HepG2 (cell line): ENCODE data around the gene PLXNA4. TPM values are rescaled to one million over a fixed set of nuclear protein-coding genes. Genes with fewer than 3 reads are reported as not detected.

ENCODE experiments used
- ATAC-seq: fragments of 200-7000 bp; cut with Tn5 transposase; 3 replicates; pipeline ENCODE4 v1.9.1; 2020; ENCODE audit warnings: mild to moderate bottlenecking, moderate library complexity
- BruUV-seq: library from RNA; stranded (reverse); fragments of 400-500 nt; replicated peaks from 2 replicates; lab custom pipeline; 2021; lab: Mats Ljungman, UMichigan
- CTCF ChIA-PET: fragments of 300-600 bp; formaldehyde crosslinking; extraction: SDS; loops from one replicate; lab custom pipeline; 2021; ENCODE audit warnings: low total read pairs, inconsistent platforms, low intra/inter-chr PET ratio; lab: Yijun Ruan, JAX
- POLR2A ChIA-PET: fragments of 350-600 bp; sonication (Branson Sonifier 250); formaldehyde crosslinking; loops from one replicate; lab custom pipeline; 2020; ENCODE audit warnings: antibody characterized with exemption, inconsistent platforms; lab: Yijun Ruan, JAX
- DNase-seq: peaks from one replicate; pipeline ENCODE4 v3.0.0-alpha.2; 2015; ENCODE audit warnings: low spot score
- FAIRE-seq: peaks from 3 replicates; lab custom pipeline; 2011; peaks lifted over from hg19 to GRCh38; lab: Jason Lieb, UNC
- H2AFZ ChIP-seq: one replicate; pipeline ENCODE4 v1.6.1; 2011; ENCODE audit warnings: low read length, inconsistent platforms
- H3K27ac ChIP-seq: fragments of 300-600 bp; 3 replicates; pipeline ENCODE4 v1.8.0; 2011; ENCODE audit warnings: mixed run types, mild to moderate bottlenecking, mixed read lengths, low read length, inconsistent platforms; ENCODE audit not compliant: insufficient read depth; ENCODE audit errors: extremely low read length
- H3K27me3 ChIP-seq, 2 experiments: fragments of 200-600 bp in 1 of 2; 2 replicates in 1 of 2; 3 replicates in 1 of 2; pipeline versions ENCODE4 v1.6.0 to v1.8.0; 2011; ENCODE audit warnings: low read length in 2 of 2, mild to moderate bottlenecking in 2 of 2, moderate library complexity in 2 of 2, inconsistent platforms in 1 of 2; ENCODE audit not compliant: insufficient read depth in 2 of 2, control insufficient read depth in 1 of 2
- H3K36me3 ChIP-seq, 2 experiments: fragments of 200-600 bp in 1 of 2; replicated peaks in 1 of 2; 2 replicates in 1 of 2; 3 replicates in 1 of 2; pipeline versions ENCODE4 v1.5.1 to v1.8.0; 2011; ENCODE audit warnings: low read length in 2 of 2, inconsistent platforms in 1 of 2; ENCODE audit not compliant: insufficient read depth in 2 of 2, control insufficient read depth in 1 of 2
- H3K4me1 ChIP-seq: 2 replicates; pipeline ENCODE4 v1.5.1; 2012; ENCODE audit warnings: low read length, inconsistent platforms; ENCODE audit not compliant: insufficient read depth
- H3K4me2 ChIP-seq: 2 replicates; pipeline ENCODE4 v1.6.0; 2011; ENCODE audit warnings: low read depth, low read length, inconsistent platforms
- H3K4me3 ChIP-seq, 3 experiments: fragments of 200-600 bp in 1 of 3; sonication (generic), shearing (Covaris generic) in 1 of 3; replicated peaks in 1 of 3; 2 replicates each; pipeline ENCODE4 v1.5.1; 2011 to 2016; ENCODE audit warnings: low read length in 3 of 3, inconsistent platforms in 2 of 3, low read depth in 2 of 3, mild to moderate bottlenecking in 2 of 3, control low read depth in 1 of 3, mixed read lengths in 1 of 3; ENCODE audit not compliant: insufficient read depth in 1 of 3
- H3K79me2 ChIP-seq: one replicate; pipeline ENCODE4 v1.6.1; 2011; ENCODE audit warnings: low read length, inconsistent platforms; ENCODE audit not compliant: insufficient read depth
- H3K9ac ChIP-seq: 2 replicates; pipeline ENCODE4 v1.6.0; 2011; ENCODE audit warnings: mild to moderate bottlenecking, low read depth, low read length, inconsistent platforms; ENCODE audit not compliant: insufficient read depth
- H3K9me3 ChIP-seq: 2 replicates; pipeline ENCODE4 v1.5.1; 2012; ENCODE audit warnings: mild to moderate bottlenecking, low read length
- H4K20me1 ChIP-seq: 2 replicates; pipeline ENCODE4 v1.6.0; 2011; ENCODE audit warnings: inconsistent platforms, mild to moderate bottlenecking, low read length, moderate library complexity; ENCODE audit not compliant: insufficient read depth
- GATAD1 ChIP-seq: IDR thresholded peaks from 2 replicates; pipeline ENCODE4 v1.6.1; 2016; ENCODE audit warnings: missing genetic modification reagents, missing compliant biosample characterization
- SAP130 ChIP-seq: IDR thresholded peaks from 2 replicates; pipeline ENCODE4 v1.6.1; 2016; ENCODE audit warnings: low read depth
- ZNF138 ChIP-seq: sonication (generic); formaldehyde crosslinking; IDR thresholded peaks from 2 replicates; pipeline ENCODE4 v1.5.0; 2020; ENCODE audit warnings: mild to moderate bottlenecking, low read depth, missing genetic modification reagents
- ZNF367 ChIP-seq: sonication (generic); formaldehyde crosslinking; IDR thresholded peaks from 2 replicates; pipeline ENCODE4 v1.4.0; 2020; ENCODE audit warnings: missing genetic modification reagents, borderline replicate concordance
- ZNF878 ChIP-seq: sonication (generic); formaldehyde crosslinking; IDR thresholded peaks from 2 replicates; pipeline ENCODE4 v1.8.1; 2023; ENCODE audit warnings: mild to moderate bottlenecking, missing genetic modification reagents, moderate library complexity
- WGBS: methylation state at CpG from one replicate; pipeline ENCODE4 v1.1.6; 2017; ENCODE audit warnings: low lambda C conversion rate; 5-methylcytosine and 5-hydroxymethylcytosine counted together
- in situ Hi-C: cut with HindIII; loops from 2 replicates; pipeline ENCODE4 v1.10.0; 2017; ENCODE audit warnings: low pct_unique_long_range_greater_than_20kb; ENCODE audit not compliant: extremely low pct_ligation_motif_present
- intact Hi-C: fragments of 100-400 bp; cut with micrococcal nuclease; formaldehyde crosslinking; loops from one replicate; pipeline ENCODE4 v1.10.0; 2022; ENCODE audit not compliant: unreplicated experiment
- polyA plus RNA-seq, 8 experiments: library from polyadenylated mRNA; depleted of rRNA in 3 of 8; stranded (reverse) in 7 of 8; unstranded in 1 of 8; fragments of >200 nt; fragmentation: Illumina TruSeq in 4 of 8; extraction: Trizol in 4 of 8; gene quantifications; 2 replicates each; pipeline versions ENCODE4 v1.2.1 to v1.2.3, GENCODE V29; 2011 to 2016; ENCODE audit warnings: low read depth in 4 of 8, missing spikeins in 1 of 8, mixed read lengths in 1 of 8; ENCODE audit not compliant: insufficient read depth in 1 of 8
- total RNA-seq, 5 experiments: library from RNA; depleted of rRNA; stranded (reverse); fragments of >200 nt; fragmentation: Illumina TruSeq; extraction: Trizol; gene quantifications; 2 replicates each; pipeline ENCODE4 v1.2.3, GENCODE V29; 2016; ENCODE audit warnings: low read depth in 1 of 5

The PLXNA4 gene
- total and polyA plus RNA-seq, 2 of the 13 experiments (the other 11 are each of a cell fraction or from before 2014, with no cell fraction given) = 0.01 to 0.04 TPM

DNA sequence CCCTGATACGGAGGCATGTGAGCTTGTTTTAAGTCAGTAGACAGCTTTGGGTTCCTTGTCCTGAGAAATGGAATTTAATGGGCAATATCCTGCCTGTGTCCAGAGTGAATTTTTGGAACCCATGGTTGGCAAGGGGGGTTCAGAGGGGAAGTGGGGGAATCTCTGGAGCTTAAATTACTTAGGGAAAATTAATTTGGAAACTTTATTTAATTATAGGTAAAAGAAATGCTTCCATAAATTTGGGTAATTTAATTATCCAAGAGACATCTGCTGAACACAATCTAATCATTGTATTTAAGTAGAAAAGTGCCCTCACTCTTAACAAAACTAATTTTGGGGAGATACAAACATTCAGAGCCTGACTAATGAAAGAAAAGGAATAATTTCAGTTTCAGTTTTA, 99.7 kb downstream of the PLXNA4 start:
- Histone ChIP-seq H2AFZ (no peak overlapping the region), H3K27me3 (peaks cover 6 to 47% of the 10 kb centered on the region in 2 experiments; a peak in 4 of 5 replicates), H3K4me1 (no peaks in the 10 kb centered on the region), H3K36me3 (no peaks in the 10 kb centered on the region), H3K9ac (no peak overlapping the region), H3K4me2 (no peak overlapping the region), H4K20me1 (no peaks in the 10 kb centered on the region), H3K4me3 (no peak overlapping the region), H3K79me2 (no peaks in the 10 kb centered on the region), H3K9me3 (no peaks in the 10 kb centered on the region), H3K27ac (no peak overlapping the region)
- FAIRE-seq = no peak
- intact Hi-C loops (no loop called here), in situ Hi-C loops (no loop called here)
- no peak for DNase-seq
- ATAC-seq = no peak
- WGBS = 0% methylated on average over 1 of the region's 1 CpG
- POLR2A ChIA-PET = no interaction called here
- no TSS peak for BruUV-seq
- CTCF ChIA-PET = no interaction called here
- TF ChIP-seq ZNF367 (CRISPR knock-in tag) (no peak), ZNF878 (CRISPR knock-in tag) (no peak), SAP130 (CRISPR knock-in tag) (no peak)

- ATAC-seq = no peak
Observed at GRCh38 chr7:132475669-132476116, 100.6 kb downstream of the PLXNA4 start.

More at GRCh38 chr7:132475669-132476116, 100.6 kb downstream of the PLXNA4 start:
- 2% methylated on average over 8 of the region's 8 CpGs for WGBS
- Histone ChIP-seq H3K27me3 (peaks cover 6 to 48% of the 10 kb centered on the region in 2 experiments; a peak in 4 of 5 replicates), H3K4me1 (no peaks in the 10 kb centered on the region), H3K36me3 (no peaks in the 10 kb centered on the region), H3K4me3 (no peak overlapping the region), H3K9ac (no peak overlapping the region), H3K4me2 (no peak overlapping the region), H3K79me2 (no peaks in the 10 kb centered on the region), H3K27ac (no peak overlapping the region), H2AFZ (no peak overlapping the region), H3K9me3 (no peaks in the 10 kb centered on the region), H4K20me1 (no peaks in the 10 kb centered on the region)
- ChIA-PET CTCF (no interaction called here), POLR2A (no interaction called here)
- FAIRE-seq (no peak), DNase-seq (no peak)
- no TSS peak for BruUV-seq
- intact Hi-C loops = no loop called here
- TF ChIP-seq GATAD1 (CRISPR knock-in tag) (no peak), ZNF138 (CRISPR knock-in tag) (no peak), ZNF367 (CRISPR knock-in tag) (no peak)
- in situ Hi-C loops = no loop called here
